Glutamatergic neuron (in vitro differentiated cells): Measurements from ENCODE around the gene C4orf50. TPM values are rescaled to one million over a fixed set of nuclear protein-coding genes. Genes with fewer than 3 reads are reported as not detected.

Experiments
- DNase-seq: peaks from one replicate; pipeline ENCODE4 v3.0.0; 2022
- H3K27ac Mint-ChIP-seq: one replicate; pipeline ENCODE4 v1.8.0; 2020; ENCODE audit warnings: mild to moderate bottlenecking, mixed read lengths, inconsistent platforms; ENCODE audit not compliant: unreplicated experiment
- H3K27me3 Mint-ChIP-seq: one replicate; pipeline ENCODE4 v1.8.0; 2020; ENCODE audit warnings: mild to moderate bottlenecking, moderate library complexity, mixed read lengths, inconsistent platforms; ENCODE audit not compliant: unreplicated experiment
- H3K36me3 Mint-ChIP-seq: one replicate; pipeline ENCODE4 v1.8.0; 2020; ENCODE audit warnings: mild to moderate bottlenecking, mixed read lengths, inconsistent platforms; ENCODE audit not compliant: unreplicated experiment
- H3K4me1 Mint-ChIP-seq: one replicate; pipeline ENCODE4 v1.8.0; 2020; ENCODE audit warnings: mild to moderate bottlenecking, low read depth, mixed read lengths, inconsistent platforms; ENCODE audit not compliant: unreplicated experiment
- H3K4me3 Mint-ChIP-seq: one replicate; pipeline ENCODE4 v1.8.0; 2020; ENCODE audit warnings: mild to moderate bottlenecking, mixed read lengths, inconsistent platforms; ENCODE audit not compliant: unreplicated experiment
- H3K9me3 Mint-ChIP-seq: one replicate; pipeline ENCODE4 v1.8.0; 2020; ENCODE audit warnings: mild to moderate bottlenecking, moderate library complexity, mixed read lengths, inconsistent platforms; ENCODE audit not compliant: unreplicated experiment
- CTCF ChIP-seq: fragments of 200-600 bp; sonication (generic); IDR thresholded peaks from one replicate; pipeline ENCODE4 v1.5.0; 2021; ENCODE audit not compliant: partially characterized antibody, unreplicated experiment
- total RNA-seq: library from RNA; stranded (reverse); fragmentation: NEBNext Ultra II Directional; extraction: Animal tissue kit (Norgen Biotek cat#: 25700); gene quantifications from one replicate; pipeline ENCODE4 v1.2.1, GENCODE V29; 2021; ENCODE audit not compliant: unreplicated experiment

Gene C4orf50
- total RNA-seq, 1 donor from 2014 or later = 0.56 TPM

- Mint-ChIP-seq H3K27me3 (no peaks in the 10 kb centered on the region), H3K9me3 (no peaks in the 10 kb centered on the region), H3K27ac (no peak overlapping the region), H3K4me1 (no peaks in the 10 kb centered on the region), H3K4me3 (no peak overlapping the region), H3K36me3 (peaks cover 4% of the 10 kb centered on the region)
- no peak for DNase-seq
- no peak for TF ChIP-seq CTCF
These were observed 32.3 kb upstream of the C4orf50 start for GRCh38 chr4:6050551-6050950.

- H3K9me3 Mint-ChIP-seq = no peaks in the 10 kb centered on the region
- no peaks in the 10 kb centered on the region for H3K4me1 Mint-ChIP-seq
- peaks cover 4% of the 10 kb centered on the region for H3K36me3 Mint-ChIP-seq
- TF ChIP-seq CTCF = no peak
- DNase-seq = no peak
- H3K27me3 Mint-ChIP-seq = no peaks in the 10 kb centered on the region
- no peak overlapping the region for H3K27ac Mint-ChIP-seq
- H3K4me3 Mint-ChIP-seq = no peak overlapping the region
These were observed 31.8 kb upstream of the C4orf50 start for GRCh38 chr4:6049985-6050384.

GRCh38 chr4:6049278-6049677 lies 31.0 kb upstream of the C4orf50 start:
- TF ChIP-seq CTCF = no peak
- Mint-ChIP-seq H3K9me3 (no peaks in the 10 kb centered on the region), H3K4me3 (no peak overlapping the region), H3K36me3 (peaks cover 4% of the 10 kb centered on the region), H3K27me3 (no peaks in the 10 kb centered on the region), H3K27ac (no peak overlapping the region), H3K4me1 (no peaks in the 10 kb centered on the region)
- no peak for DNase-seq

- DNase-seq = no peak
- H3K36me3 Mint-ChIP-seq = peaks cover 4% of the 10 kb centered on the region
- no peaks in the 10 kb centered on the region for H3K9me3 Mint-ChIP-seq
- no peak overlapping the region for H3K4me3 Mint-ChIP-seq
- H3K27me3 Mint-ChIP-seq = no peaks in the 10 kb centered on the region
- no peak overlapping the region for H3K27ac Mint-ChIP-seq
- H3K4me1 Mint-ChIP-seq = no peaks in the 10 kb centered on the region
- TF ChIP-seq CTCF = no peak
These were observed 30.3 kb upstream of the C4orf50 start for GRCh38 chr4:6048537-6048936.

- no peak for DNase-seq
- Mint-ChIP-seq H3K36me3 (peaks cover 4% of the 10 kb centered on the region), H3K27ac (no peak overlapping the region), H3K9me3 (peaks cover 1% of the 10 kb centered on the region), H3K4me3 (no peak overlapping the region), H3K4me1 (no peaks in the 10 kb centered on the region), H3K27me3 (peaks cover under 1% of the 10 kb centered on the region)
- TF ChIP-seq CTCF = no peak
These were observed 29.0 kb upstream of the C4orf50 start for GRCh38 chr4:6047130-6047673.
